D721Med (cell line): ENCODE measurements around the gene SMAD5.

ENCODE experiments used
- DNase-seq: peaks from one replicate; pipeline ENCODE4 v3.0.0; 2011; ENCODE audit warnings: low spot score; ENCODE audit not compliant: insufficient read length
- FAIRE-seq: peaks from 2 replicates; lab custom pipeline; 2011; peaks lifted over from hg19 to GRCh38; lab: Jason Lieb, UNC
- CTCF ChIP-seq: IDR thresholded peaks from 2 replicates; pipeline ENCODE4 v1.5.1; 2012; ENCODE audit warnings: mild to moderate bottlenecking, control low read depth; ENCODE audit not compliant: insufficient read depth; ENCODE audit errors: missing control alignments

The SMAD5 gene

GRCh38 chr5:136194576-136194975 lies 61.9 kb downstream of the SMAD5 start:
- no peak for TF ChIP-seq CTCF
- no peak for DNase-seq

GRCh38 chr5:136195971-136196820 lies 63.6 kb downstream of the SMAD5 start:
- TF ChIP-seq CTCF: no peak
- FAIRE-seq (no peak), DNase-seq (no peak)

More at GRCh38 chr5:136194576-136194975, 61.9 kb downstream of the SMAD5 start:
- FAIRE-seq: no peak

- no peak for DNase-seq
- no peak for TF ChIP-seq CTCF
- no peak for FAIRE-seq
Measured at GRCh38 chr5:136197462-136198142, 65.0 kb downstream of the SMAD5 start.

GRCh38 chr5:136198453-136198852 lies 65.8 kb downstream of the SMAD5 start:
- no peak for TF ChIP-seq CTCF
- DNase-seq (no peak), FAIRE-seq (no peak)

GRCh38 chr5:136199408-136199807 lies 66.8 kb downstream of the SMAD5 start:
- FAIRE-seq: no peak
- DNase-seq: no peak
- no peak for TF ChIP-seq CTCF

GRCh38 chr5:136200130-136200529 lies 67.5 kb downstream of the SMAD5 start:
- FAIRE-seq: no peak
- no peak for DNase-seq

More at GRCh38 chr5:136200130-136200529, 67.5 kb downstream of the SMAD5 start:
- TF ChIP-seq CTCF: no peak
